Stimulated activated CD4-positive, alpha-beta T cell treated with anti-CD3 and anti-CD28 coated beads, Interleukin-2, amount 100 ng/mL, for 4 hours (primary cell): ENCODE measurements around the gene RCOR1.

Experiments used
- DNase-seq: peaks from one replicate; pipeline ENCODE4 v3.0.0-alpha.2; 2020; ENCODE audit warnings: low read depth

RCOR1 gene

GRCh38 chr14:102678394-102678793 lies 85.9 kb downstream of the RCOR1 start:
- no peak for DNase-seq

- no peak for DNase-seq
These were observed 91.2 kb downstream of the RCOR1 start for GRCh38 chr14:102683399-102684297.

- DNase-seq: no peak
These were observed 91.8 kb downstream of the RCOR1 start for GRCh38 chr14:102684298-102684663.

GRCh38 chr14:102686196-102686801 lies 93.8 kb downstream of the RCOR1 start:
- DNase-seq: no peak

- DNase-seq: no peak
These were observed 95.8 kb downstream of the RCOR1 start for GRCh38 chr14:102688290-102688689.

GRCh38 chr14:102690509-102691286 lies 98.2 kb downstream of the RCOR1 start:
- no peak for DNase-seq

GRCh38 chr14:102691763-102692162 lies 99.3 kb downstream of the RCOR1 start:
- DNase-seq: no peak

GRCh38 chr14:102692334-102692733 lies 99.9 kb downstream of the RCOR1 start:
- DNase-seq: no peak

- no peak for DNase-seq
These were observed 100.7 kb downstream of the RCOR1 start for GRCh38 chr14:102693006-102693755.

- DNase-seq: peak; percentile 50
These were observed 102.2 kb downstream of the RCOR1 start for GRCh38 chr14:102694530-102695166.

GRCh38 chr14:102695167-102695555 lies 102.7 kb downstream of the RCOR1 start:
- DNase-seq: no peak

GRCh38 chr14:102696332-102696731 lies 103.9 kb downstream of the RCOR1 start:
- no peak for DNase-seq

- no peak for DNase-seq
These were observed 104.5 kb downstream of the RCOR1 start for GRCh38 chr14:102696856-102697495.

GRCh38 chr14:102697501-102697900 lies 105.1 kb downstream of the RCOR1 start:
- DNase-seq: no peak

GRCh38 chr14:102699416-102700110 lies 107.1 kb downstream of the RCOR1 start:
- no peak for DNase-seq

GRCh38 chr14:102708494-102708893 lies 116.0 kb downstream of the RCOR1 start:
- no peak for DNase-seq

GRCh38 chr14:102711207-102711606 lies 118.8 kb downstream of the RCOR1 start:
- DNase-seq: no peak

GRCh38 chr14:102711946-102712345 lies 119.5 kb downstream of the RCOR1 start:
- DNase-seq: no peak

- DNase-seq: no peak
These were observed 124.8 kb downstream of the RCOR1 start for GRCh38 chr14:102717276-102717675.

- DNase-seq: no peak
These were observed 130.2 kb downstream of the RCOR1 start for GRCh38 chr14:102722646-102723045.
